HCT116 (cell line): ENCODE measurements around the gene DOP1B. TPM values are rescaled to one million over a fixed set of nuclear protein-coding genes. Genes with fewer than 3 reads are reported as not detected.

Source experiments
- ATAC-seq: fragments of 200-7000 bp; cut with Tn5 transposase; 2 replicates; pipeline ENCODE4 v1.9.1; 2020; ENCODE audit warnings: mild to moderate bottlenecking, moderate library complexity
- BruUV-seq: library from RNA; stranded (reverse); fragments of 400-500 nt; replicated peaks from 2 replicates; lab custom pipeline; 2021; lab: Mats Ljungman, UMichigan
- CTCF ChIA-PET: fragments of 300-600 bp; sonication (Branson Sonifier 250); formaldehyde crosslinking; loops from one replicate; lab custom pipeline; 2021; ENCODE audit warnings: antibody characterized with exemption; lab: Charles Lee
- POLR2A ChIA-PET: fragments of 300-600, 350-600 bp; sonication (Branson Sonifier 250); formaldehyde crosslinking; loops from one replicate; lab custom pipeline; 2021; ENCODE audit warnings: antibody characterized with exemption; lab: Charles Lee
- RAD21 ChIA-PET, 2 experiments: fragments of 300-600 bp; sonication (Branson Sonifier 250); formaldehyde crosslinking; loops; one replicate each; lab custom pipeline; 2023; ENCODE audit warnings: low total read pairs in 2 of 2; ENCODE audit not compliant: uncharacterized antibody in 2 of 2, unreplicated experiment in 2 of 2, low non-redundant PET in 1 of 2; lab: Charles Lee
- DNase-seq: peaks from one replicate; pipeline ENCODE4 v3.0.0-alpha.2; 2010; ENCODE audit warnings: low read depth, low spot score
- H2AFZ ChIP-seq: fragments of 200-600 bp; shearing (Covaris generic), sonication (generic); 2 replicates; pipeline ENCODE4 v1.6.1; 2017; ENCODE audit warnings: low read depth, mixed run types, mixed read lengths, antibody characterized with exemption, low read length; ENCODE audit not compliant: poor library complexity, severe bottlenecking
- H3K27ac ChIP-seq: 2 replicates; pipeline ENCODE4 v1.5.1; 2012; ENCODE audit warnings: low read depth, low read length
- H3K27me3 ChIP-seq: fragments of 200-600 bp; sonication (generic); 2 replicates; pipeline ENCODE4 v1.6.1; 2016; ENCODE audit warnings: mixed run types, low read length, mixed read lengths; ENCODE audit not compliant: insufficient read depth
- H3K36me3 ChIP-seq, 2 experiments: fragments of 200-500 bp in 1 of 2; fragments of 200-600 bp in 1 of 2; sonication (Bioruptor generic) in 1 of 2; sonication (generic) in 1 of 2; 2 replicates each; pipeline versions ENCODE4 v1.5.1 to v1.6.1; 2014 to 2016; ENCODE audit warnings: low read length in 2 of 2, inconsistent platforms in 1 of 2, mixed read lengths in 1 of 2, mixed run types in 1 of 2; ENCODE audit not compliant: insufficient read depth in 2 of 2, control insufficient read depth in 1 of 2
- H3K4me1 ChIP-seq, 2 experiments: fragments of 200-600 bp in 1 of 2; sonication (generic) in 1 of 2; 2 replicates each; pipeline versions ENCODE4 v1.5.1 to v1.6.1; 2012 to 2017; ENCODE audit warnings: low read length in 2 of 2, inconsistent platforms in 1 of 2, mild to moderate bottlenecking in 1 of 2, mixed read lengths in 1 of 2, mixed run types in 1 of 2, moderate library complexity in 1 of 2; ENCODE audit not compliant: insufficient read depth in 2 of 2, control insufficient read depth in 1 of 2
- H3K4me2 ChIP-seq: fragments of 200-600 bp; sonication (generic); 2 replicates; pipeline ENCODE4 v1.6.1; 2017; ENCODE audit warnings: mixed run types, low read length, mixed read lengths
- H3K4me3 ChIP-seq, 2 experiments: fragments of 200-600 bp in 1 of 2; sonication (generic) in 1 of 2; replicated peaks in 1 of 2; 2 replicates each; pipeline ENCODE4 v1.5.1; 2011 to 2016; ENCODE audit warnings: low read length in 2 of 2, control low read depth in 1 of 2, low read depth in 1 of 2, mild to moderate bottlenecking in 1 of 2, mixed read lengths in 1 of 2, mixed run types in 1 of 2
- H3K79me2 ChIP-seq: fragments of 200-600 bp; sonication (generic); 2 replicates; pipeline ENCODE4 v1.6.1; 2017; ENCODE audit warnings: mild to moderate bottlenecking, mixed run types, low read length, moderate library complexity, mixed read lengths; ENCODE audit not compliant: insufficient read depth
- H3K9ac ChIP-seq: fragments of 200-600 bp; sonication (generic); 2 replicates; pipeline ENCODE4 v1.6.1; 2016; ENCODE audit warnings: low read length, mixed read lengths
- H3K9me2 ChIP-seq: fragments of 200-600 bp; sonication (generic), shearing (Covaris generic); 2 replicates; pipeline ENCODE4 v1.6.1; 2017; ENCODE audit warnings: mixed run types, mild to moderate bottlenecking, moderate library complexity; ENCODE audit not compliant: insufficient read depth
- H3K9me3 ChIP-seq, 2 experiments: fragments of 200-500 bp in 1 of 2; fragments of 200-600 bp in 1 of 2; sonication (Bioruptor generic) in 1 of 2; sonication (generic) in 1 of 2; 2 replicates each; pipeline ENCODE4 v1.6.1; 2014 to 2017; ENCODE audit warnings: low read length in 2 of 2, mixed read lengths in 2 of 2, inconsistent platforms in 1 of 2, low read depth in 1 of 2, mild to moderate bottlenecking in 1 of 2, mixed run types in 1 of 2, moderate library complexity in 1 of 2; ENCODE audit not compliant: control insufficient read depth in 1 of 2, insufficient read depth in 1 of 2
- H4K20me1 ChIP-seq: fragments of 200-600 bp; sonication (generic), shearing (Covaris generic); 2 replicates; pipeline ENCODE4 v1.6.1; 2017; ENCODE audit warnings: mixed run types, mild to moderate bottlenecking, moderate library complexity; ENCODE audit not compliant: insufficient read depth
- CBX3 ChIP-seq: IDR thresholded peaks from 2 replicates; pipeline ENCODE4 v1.6.1; 2012; ENCODE audit warnings: low read depth
- CTCF ChIP-seq, 3 experiments: fragments of 200-600 bp in 1 of 3; sonication (generic) in 1 of 3; IDR thresholded peaks in 2 of 3; conservative IDR thresholded peaks in 1 of 3; 2 replicates each; pipeline ENCODE4 v1.5.1; 2012 to 2017; ENCODE audit warnings: low read depth in 2 of 3, low read length in 2 of 3, antibody characterized with exemption in 1 of 3, borderline replicate concordance in 1 of 3, control low read depth in 1 of 3, mild to moderate bottlenecking in 1 of 3, mixed read lengths in 1 of 3, mixed run types in 1 of 3, moderate library complexity in 1 of 3; ENCODE audit not compliant: insufficient read depth in 1 of 3
- EGR1 ChIP-seq: IDR thresholded peaks from 2 replicates; pipeline ENCODE4 v1.6.1; 2012; ENCODE audit warnings: low read depth
- EZH2phosphoT487 ChIP-seq: fragments of 200-600 bp; IDR thresholded peaks from 2 replicates; pipeline ENCODE4 v1.6.1; 2018; ENCODE audit warnings: antibody characterized with exemption, borderline replicate concordance
- JUND ChIP-seq: IDR thresholded peaks from 2 replicates; pipeline ENCODE4 v1.6.1; 2012
- MAX ChIP-seq: IDR thresholded peaks from 2 replicates; pipeline ENCODE4 v1.6.1; 2012
- POLR2A ChIP-seq: IDR thresholded peaks from 2 replicates; pipeline ENCODE4 v1.7.0; 2011; ENCODE audit warnings: borderline replicate concordance; ENCODE audit not compliant: insufficient read depth, insufficient read length; ENCODE audit errors: extremely low read depth
- POLR2AphosphoS5 ChIP-seq: IDR thresholded peaks from 2 replicates; pipeline ENCODE4 v1.6.1; 2011; ENCODE audit warnings: mild to moderate bottlenecking, low read depth, low read length, moderate library complexity
- SP1 ChIP-seq: IDR thresholded peaks from 2 replicates; pipeline ENCODE4 v1.6.1; 2012; ENCODE audit warnings: low read depth
- YY1 ChIP-seq: IDR thresholded peaks from 2 replicates; pipeline ENCODE4 v1.6.1; 2011; ENCODE audit warnings: low read length, low read depth, moderate library complexity, mild to moderate bottlenecking; ENCODE audit not compliant: insufficient replicate concordance; ENCODE audit errors: extremely low read depth
- ZFX ChIP-seq: fragments of 450-650 bp; IDR thresholded peaks from 2 replicates; pipeline ENCODE4 v1.6.1; 2017
- intact Hi-C: fragments of 100-400 bp; cut with micrococcal nuclease; formaldehyde crosslinking; loops from 2 replicates; pipeline ENCODE4 v1.10.0; 2022
- total RNA-seq: library from RNA; stranded (reverse); gene quantifications from one replicate; pipeline ENCODE4 v1.2.1, GENCODE V29; 2021; ENCODE audit not compliant: unreplicated experiment

The DOP1B gene
- total RNA-seq, 1 experiment from 2014 or later, result 15.4 TPM

- Histone ChIP-seq H3K27ac (no peak overlapping the region), H3K4me1 (peaks cover 9 to 13% of the 10 kb centered on the region in 2 experiments), H3K9me2 (no peaks in the 10 kb centered on the region), H3K79me2 (no peaks in the 10 kb centered on the region), H3K4me3 (no peak overlapping the region), H3K9me3 (no peaks in the 10 kb centered on the region), H2AFZ (no peak overlapping the region), H3K36me3 (no peaks in the 10 kb centered on the region), H4K20me1 (no peaks in the 10 kb centered on the region), H3K27me3 (no peaks in the 10 kb centered on the region), H3K4me2 (no peak overlapping the region), H3K9ac (no peak overlapping the region)
- DNase-seq (no peak), ATAC-seq (no peak)
- RAD21 ChIA-PET, result no interaction called here
- TF ChIP-seq MAX (no peak), YY1 (no peak), JUND (no peak), POLR2A (no peak), ZFX (no peak), CTCF (IDR thresholded peaks at IDR 0.05 in 2 of 3, conservative IDR thresholded peaks at IDR 0.05 in 1 of 3; ENCODE audit: borderline replicate concordance in 1 of 3, insufficient read depth in 1 of 3, low read depth in 2 of 3, low read length in 2 of 3) (no peak), EGR1 (no peak), EZH2phosphoT487 (no peak), POLR2AphosphoS5 (no peak), SP1 (no peak), CBX3 (no peak)
- POLR2A ChIA-PET, result no interaction called here
- no TSS peak for BruUV-seq
- CTCF ChIA-PET, result no interaction called here
- intact Hi-C loops, result no loop called here
These were observed 18.2 kb downstream of the DOP1B start for GRCh38 chr21:36174780-36175179.
